Adrenal gland (tissue), 5 donors: Measurements from ENCODE around the gene METTL27.

Source experiments
- POLR2A ChIP-seq, 2 donors: fragments of 450-650 bp; IDR thresholded peaks; one replicate each; pipeline ENCODE4 v1.6.1; 2017; ENCODE audit warnings: antibody characterized with exemption in 2 of 2, mild to moderate bottlenecking in 2 of 2, moderate library complexity in 1 of 2
- TF ChIP-seq, protein P1 (sequence below), 6 experiments: fragments of 450-650 bp in 4 of 6; fragments of 200-600 bp in 2 of 6; sonication (generic) in 1 of 6; IDR thresholded peaks; 1 replicate in 5 of 6; 2 replicates in 1 of 6; pipeline versions ENCODE4 v1.5.1 to v1.8.0; 2016 to 2021; ENCODE audit warnings: antibody characterized with exemption in 6 of 6, mild to moderate bottlenecking in 2 of 6, moderate library complexity in 1 of 6
- donor health status: DM: no; HTN: no; CAD: no.

DNA sequence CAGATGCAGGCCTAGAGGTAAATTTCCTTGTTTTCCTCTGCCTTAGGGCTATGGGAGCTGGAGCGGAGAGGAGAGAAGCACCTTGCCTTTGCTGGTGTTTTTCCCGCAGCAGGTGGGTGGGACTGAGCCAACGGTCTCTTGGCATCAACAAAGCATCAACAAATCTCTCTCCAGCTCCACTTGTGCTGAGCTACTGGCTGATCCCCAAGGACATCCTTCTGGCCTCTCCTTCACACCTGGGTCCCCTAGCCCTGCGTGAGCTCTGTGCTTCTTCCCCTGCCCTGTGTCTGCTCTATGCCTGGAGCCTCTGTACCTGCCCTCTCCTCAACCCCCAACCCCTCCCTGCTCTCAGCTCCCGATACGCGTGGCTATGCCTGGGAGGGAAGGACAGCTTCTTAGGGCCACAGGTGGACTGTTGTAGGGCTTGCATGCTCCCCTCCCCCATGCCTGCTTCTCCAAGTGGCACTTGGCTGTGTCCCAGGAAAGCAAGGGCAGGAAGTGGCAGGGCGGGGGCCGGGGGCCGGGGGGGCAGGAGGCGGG, 14.7 kb downstream of the METTL27 start:
- TF ChIP-seq, protein P1, sequence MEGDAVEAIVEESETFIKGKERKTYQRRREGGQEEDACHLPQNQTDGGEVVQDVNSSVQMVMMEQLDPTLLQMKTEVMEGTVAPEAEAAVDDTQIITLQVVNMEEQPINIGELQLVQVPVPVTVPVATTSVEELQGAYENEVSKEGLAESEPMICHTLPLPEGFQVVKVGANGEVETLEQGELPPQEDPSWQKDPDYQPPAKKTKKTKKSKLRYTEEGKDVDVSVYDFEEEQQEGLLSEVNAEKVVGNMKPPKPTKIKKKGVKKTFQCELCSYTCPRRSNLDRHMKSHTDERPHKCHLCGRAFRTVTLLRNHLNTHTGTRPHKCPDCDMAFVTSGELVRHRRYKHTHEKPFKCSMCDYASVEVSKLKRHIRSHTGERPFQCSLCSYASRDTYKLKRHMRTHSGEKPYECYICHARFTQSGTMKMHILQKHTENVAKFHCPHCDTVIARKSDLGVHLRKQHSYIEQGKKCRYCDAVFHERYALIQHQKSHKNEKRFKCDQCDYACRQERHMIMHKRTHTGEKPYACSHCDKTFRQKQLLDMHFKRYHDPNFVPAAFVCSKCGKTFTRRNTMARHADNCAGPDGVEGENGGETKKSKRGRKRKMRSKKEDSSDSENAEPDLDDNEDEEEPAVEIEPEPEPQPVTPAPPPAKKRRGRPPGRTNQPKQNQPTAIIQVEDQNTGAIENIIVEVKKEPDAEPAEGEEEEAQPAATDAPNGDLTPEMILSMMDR (IDR thresholded peaks at IDR 0.05) = no peak
- no peak for TF ChIP-seq POLR2A (IDR thresholded peaks at IDR 0.05)
